PC-9 (cell line): ENCODE measurements around the gene FBXL12. TPM values are rescaled to one million over a fixed set of nuclear protein-coding genes. Genes with fewer than 3 reads are reported as not detected.
"Not testable (repeated sequence)": the region's sequence is repeated elsewhere in the genome, so short reads cannot be mapped to it uniquely, and the experiment has no call there.

ENCODE experiments used
- BruUV-seq: library from RNA; stranded (reverse); fragments of 400-500 nt; replicated peaks from 2 replicates; lab custom pipeline; 2021; lab: Mats Ljungman, UMichigan
- CTCF ChIA-PET: fragments of 300-600 bp; sonication (Branson Sonifier 250); formaldehyde crosslinking; loops from one replicate; lab custom pipeline; 2022; ENCODE audit warnings: antibody characterized with exemption; lab: Charles Lee
- POLR2A ChIA-PET: fragments of 300-600 bp; sonication (Branson Sonifier 250); formaldehyde crosslinking; loops from one replicate; lab custom pipeline; 2022; ENCODE audit warnings: antibody characterized with exemption; ENCODE audit not compliant: unreplicated experiment; lab: Charles Lee
- DNase-seq, 2 experiments: peaks; one replicate each; pipeline versions ENCODE4 v3.0.0 to v3.0.0-alpha.2; 2015 to 2022; ENCODE audit warnings: mixed read lengths in 1 of 2
- H2AFZ ChIP-seq: fragments of 200-600 bp; sonication (generic); 2 replicates; pipeline ENCODE4 v1.8.1; 2017; ENCODE audit warnings: antibody characterized with exemption
- H3F3A ChIP-seq: fragments of 200-600 bp; sonication (generic); 2 replicates; pipeline ENCODE4 v1.8.1; 2017; ENCODE audit warnings: antibody characterized with exemption, mild to moderate bottlenecking, low read depth; ENCODE audit not compliant: insufficient read depth
- H3K27ac ChIP-seq: fragments of 200-600 bp; sonication (generic); 2 replicates; pipeline ENCODE4 v1.6.1; 2016; ENCODE audit warnings: mixed run types
- H3K27me3 ChIP-seq: fragments of 200-600 bp; sonication (generic); 2 replicates; pipeline ENCODE4 v1.6.1; 2016; ENCODE audit warnings: low read depth, mixed run types; ENCODE audit not compliant: insufficient read depth
- H3K36me3 ChIP-seq: fragments of 200-600 bp; sonication (generic); 2 replicates; pipeline ENCODE4 v1.6.1; 2016; ENCODE audit warnings: low read depth, mixed run types
- H3K4me1 ChIP-seq: fragments of 200-600 bp; sonication (generic); replicated peaks from 2 replicates; pipeline ENCODE4 v1.6.1; 2016; ENCODE audit warnings: mixed run types; ENCODE audit not compliant: insufficient read depth
- H3K4me2 ChIP-seq: fragments of 200-600 bp; sonication (generic); 2 replicates; pipeline ENCODE4 v1.6.1; 2017; ENCODE audit warnings: mixed run types
- H3K4me3 ChIP-seq: fragments of 200-600 bp; sonication (generic); 2 replicates; pipeline ENCODE4 v1.6.1; 2016; ENCODE audit warnings: mixed run types
- H3K79me2 ChIP-seq: fragments of 200-600 bp; sonication (generic); 2 replicates; pipeline ENCODE4 v1.6.1; 2017; ENCODE audit warnings: low read depth, mixed run types
- H3K9me2 ChIP-seq: fragments of 200-600 bp; sonication (generic); 2 replicates; pipeline ENCODE4 v1.8.1; 2017; ENCODE audit warnings: mild to moderate bottlenecking; ENCODE audit not compliant: insufficient read depth
- H3K9me3 ChIP-seq: fragments of 200-600 bp; sonication (generic); 2 replicates; pipeline ENCODE4 v1.8.1; 2016; ENCODE audit warnings: low read depth; ENCODE audit not compliant: insufficient read depth
- H4K20me1 ChIP-seq: fragments of 200-600 bp; sonication (generic); 2 replicates; pipeline ENCODE4 v1.8.1; 2017; ENCODE audit not compliant: insufficient read depth
- CTCF ChIP-seq: fragments of 200-600 bp; sonication (generic); conservative IDR thresholded peaks from 2 replicates; pipeline ENCODE4 v1.6.1; 2017; ENCODE audit warnings: mixed run types, antibody characterized with exemption, mild to moderate bottlenecking, moderate library complexity
- EZH2 ChIP-seq: fragments of 200-600 bp; sonication (generic); IDR thresholded peaks from 2 replicates; pipeline ENCODE4 v1.8.0; 2017; ENCODE audit warnings: antibody characterized with exemption, low read depth
- intact Hi-C: fragments of 100-400 bp; cut with micrococcal nuclease; formaldehyde crosslinking; loops from one replicate; pipeline ENCODE4 v1.10.0; 2022; ENCODE audit not compliant: unreplicated experiment
- total RNA-seq: library from RNA; stranded (reverse); gene quantifications from 2 replicates; pipeline ENCODE4 v1.2.3, GENCODE V29; 2021

The FBXL12 gene
- total RNA-seq, 1 experiment from 2014 or later, result 30.7 TPM

- H3K79me2 ChIP-seq, result no peaks in the 10 kb centered on the region
- no peak for DNase-seq
- peaks cover 26% of the 10 kb centered on the region for H3K4me1 ChIP-seq
- no peaks in the 10 kb centered on the region for H4K20me1 ChIP-seq
- no peak overlapping the region for H3K4me2 ChIP-seq
- H3K9me3 ChIP-seq, result no peaks in the 10 kb centered on the region
- intact Hi-C loops, result no loop called here
- ChIA-PET POLR2A (no interaction called here), CTCF (no interaction called here)
- no peak for TF ChIP-seq EZH2
- no peak for TF ChIP-seq CTCF
- peaks cover 27% of the 10 kb centered on the region; the same call in 1 of the 2 replicates for H3F3A ChIP-seq
- H3K36me3 ChIP-seq, result no peaks in the 10 kb centered on the region
- H3K4me3 ChIP-seq, result no peak overlapping the region
- H2AFZ ChIP-seq, result no peak overlapping the region
- BruUV-seq, result no TSS peak
- H3K27ac ChIP-seq, result no peak overlapping the region
- no peaks in the 10 kb centered on the region for H3K27me3 ChIP-seq
- H3K9me2 ChIP-seq, result no peaks in the 10 kb centered on the region
These were observed 29.8 kb downstream of the FBXL12 start for GRCh38 chr19:9789066-9789465.

- H3K4me3 ChIP-seq, POLR2A ChIA-PET, BruUV-seq, H2AFZ ChIP-seq, H3K79me2 ChIP-seq, H3K9me3 ChIP-seq, DNase-seq, H3K36me3 ChIP-seq, H3K9me2 ChIP-seq, H3K27me3 ChIP-seq, intact Hi-C loops, H3K4me2 ChIP-seq, H4K20me1 ChIP-seq, H3K27ac ChIP-seq: not testable (repeated sequence)
- H3F3A ChIP-seq, result peaks cover 23% of the 10 kb centered on the region; the same call in 1 of the 2 replicates
- H3K4me1 ChIP-seq, result peaks cover 26% of the 10 kb centered on the region
- CTCF ChIA-PET, result interaction anchor here (0.6 kb wide), 1 partner anchor 152 kb away, joined by 3 read pairs; no protein-coding TSS in a partner anchor
These were observed 30.3 kb downstream of the FBXL12 start for GRCh38 chr19:9788604-9789003.

GRCh38 chr19:9786819-9787218 lies 32.1 kb downstream of the FBXL12 start:
- Histone ChIP-seq H3K36me3 (no peaks in the 10 kb centered on the region), H3F3A (peaks cover 14% of the 10 kb centered on the region; the same call in 1 of the 2 replicates), H4K20me1 (no peaks in the 10 kb centered on the region), H3K79me2 (no peaks in the 10 kb centered on the region), H3K9me2 (no peaks in the 10 kb centered on the region), H3K27ac (no peak overlapping the region), H3K4me3 (peak overlapping the region; percentile 62; the same call in 1 of the 2 replicates), H3K27me3 (no peaks in the 10 kb centered on the region), H2AFZ (peak overlapping the region; percentile 74), H3K4me2 (peak overlapping the region; percentile 64), H3K9me3 (no peaks in the 10 kb centered on the region), H3K4me1 (peaks cover 26% of the 10 kb centered on the region)
- ChIA-PET POLR2A (no interaction called here), CTCF (no interaction called here)
- no TSS peak for BruUV-seq
- no peak for DNase-seq
- TF ChIP-seq EZH2 (no peak), CTCF (no peak)
- intact Hi-C loops, result no loop called here

- intact Hi-C loops, result no loop called here
- H4K20me1 ChIP-seq, result no peaks in the 10 kb centered on the region
- no peaks in the 10 kb centered on the region for H3K79me2 ChIP-seq
- H3F3A ChIP-seq, result peaks cover 14% of the 10 kb centered on the region; the same call in 1 of the 2 replicates
- no peaks in the 10 kb centered on the region for H3K36me3 ChIP-seq
- peaks cover 25% of the 10 kb centered on the region for H3K4me1 ChIP-seq
- no peaks in the 10 kb centered on the region for H3K9me3 ChIP-seq
- H3K9me2 ChIP-seq, result no peaks in the 10 kb centered on the region
- POLR2A ChIA-PET, result no interaction called here
- H3K27me3 ChIP-seq, result no peaks in the 10 kb centered on the region
- peak overlapping the region; percentile 62; the same call in 1 of the 2 replicates for H3K4me3 ChIP-seq
- no peak overlapping the region for H3K27ac ChIP-seq
- peak overlapping the region; percentile 64 for H3K4me2 ChIP-seq
- no peak for DNase-seq
- TF ChIP-seq EZH2, result no peak
- TF ChIP-seq CTCF, result no peak
- H2AFZ ChIP-seq, result peak overlapping the region; percentile 74
- CTCF ChIA-PET, result no interaction called here
- no TSS peak for BruUV-seq
These were observed 32.5 kb downstream of the FBXL12 start for GRCh38 chr19:9786342-9786741.
